H1 (cell line): ENCODE measurements around the gene SFXN1. TPM values are rescaled to one million over a fixed set of nuclear protein-coding genes. Genes with fewer than 3 reads are reported as not detected.
A peak's percentile ranks its signal among the peaks of the same experiment; 100 is the strongest.

Experiments
- CTCF ChIA-PET: fragments of 300-600 bp; sonication (Branson Sonifier 250); formaldehyde crosslinking; loops from one replicate; lab custom pipeline; 2021; ENCODE audit not compliant: partially characterized antibody; lab: Charles Lee
- POLR2A ChIA-PET: fragments of 300-600 bp; sonication (Branson Sonifier 250); formaldehyde crosslinking; loops from one replicate; lab custom pipeline; 2021; ENCODE audit warnings: inconsistent platforms; ENCODE audit not compliant: partially characterized antibody; lab: Charles Lee
- DNase-seq, 2 experiments: peaks; one replicate each; pipeline versions ENCODE4 v3.0.0 to v3.0.0-alpha.2; 2010 to 2022; ENCODE audit warnings: low spot score in 2 of 2, low read depth in 1 of 2, mixed read lengths in 1 of 2
- FAIRE-seq: peaks from 2 replicates; lab custom pipeline; 2011; peaks lifted over from hg19 to GRCh38; lab: Jason Lieb, UNC
- H2AFZ ChIP-seq: 2 replicates; pipeline ENCODE4 v1.8.1; 2012; ENCODE audit warnings: low read length, inconsistent platforms
- H2AK5ac ChIP-seq: 2 replicates; pipeline ENCODE4 v1.6.1; 2013; ENCODE audit warnings: low read depth, low read length
- H2BK120ac ChIP-seq: replicated peaks from 2 replicates; pipeline ENCODE3; 2013; ENCODE audit warnings: low read depth, low read length, inconsistent platforms
- H2BK12ac ChIP-seq: 2 replicates; pipeline ENCODE4 v1.6.1; 2013; ENCODE audit warnings: low read depth, low read length
- H2BK15ac ChIP-seq: 2 replicates; pipeline ENCODE4 v1.6.1; 2013; ENCODE audit warnings: low read length
- H2BK20ac ChIP-seq: 2 replicates; pipeline ENCODE4 v1.6.1; 2013; ENCODE audit warnings: low read length
- H2BK5ac ChIP-seq: 2 replicates; pipeline ENCODE4 v1.6.1; 2013; ENCODE audit warnings: low read depth, low read length
- H3K14ac ChIP-seq: 2 replicates; pipeline ENCODE4 v1.6.1; 2013; ENCODE audit warnings: inconsistent platforms; ENCODE audit not compliant: insufficient read length
- H3K18ac ChIP-seq: 2 replicates; pipeline ENCODE4 v1.6.1; 2013; ENCODE audit warnings: low read length; ENCODE audit errors: extremely low read depth
- H3K23ac ChIP-seq: 2 replicates; pipeline ENCODE4 v1.6.1; 2013; ENCODE audit warnings: inconsistent platforms; ENCODE audit not compliant: insufficient read length
- H3K23me2 ChIP-seq: 2 replicates; pipeline ENCODE4 v1.6.1; 2013; ENCODE audit warnings: low read depth, low read length
- H3K27ac ChIP-seq: 2 replicates; pipeline ENCODE4 v1.6.1; 2011; ENCODE audit warnings: low read depth, low read length, inconsistent platforms
- H3K27me3 ChIP-seq, 4 experiments: replicated peaks in 1 of 4; 1 replicate in 1 of 4; 2 replicates in 3 of 4; pipeline versions ENCODE4 v1.6.1 to v1.8.1; 2011 to 2013; ENCODE audit warnings: low read length in 3 of 4, mild to moderate bottlenecking in 3 of 4, inconsistent platforms in 2 of 4, mixed read lengths in 2 of 4, moderate library complexity in 1 of 4; ENCODE audit not compliant: control insufficient read depth in 3 of 4, insufficient read depth in 3 of 4; ENCODE audit errors: extremely low read depth in 1 of 4
- H3K36me3 ChIP-seq, 4 experiments: 2 replicates each; pipeline versions ENCODE4 v1.6.1 to v1.8.1; 2011 to 2013; ENCODE audit warnings: mild to moderate bottlenecking in 4 of 4, low read length in 3 of 4, moderate library complexity in 2 of 4, control low read depth in 1 of 4, inconsistent platforms in 1 of 4; ENCODE audit not compliant: insufficient read depth in 4 of 4, control insufficient read depth in 2 of 4
- H3K4ac ChIP-seq: replicated peaks from 2 replicates; pipeline ENCODE3; 2013; ENCODE audit warnings: low read length, low read depth, mixed read lengths, inconsistent platforms; ENCODE audit not compliant: insufficient read length
- H3K4me1 ChIP-seq, 4 experiments: replicated peaks in 1 of 4; 1 replicate in 1 of 4; 2 replicates in 3 of 4; pipeline versions ENCODE4 v1.6.1 to v1.8.1; 2011 to 2013; ENCODE audit warnings: low read length in 3 of 4, inconsistent platforms in 2 of 4, mixed read lengths in 1 of 4; ENCODE audit not compliant: insufficient read depth in 4 of 4, control insufficient read depth in 3 of 4
- H3K4me2 ChIP-seq, 2 experiments: 2 replicates each; pipeline versions ENCODE4 v1.6.1 to v1.8.1; 2011 to 2013; ENCODE audit warnings: low read depth in 2 of 2, low read length in 2 of 2, control low read depth in 1 of 2, inconsistent platforms in 1 of 2, mild to moderate bottlenecking in 1 of 2; ENCODE audit not compliant: insufficient read depth in 1 of 2
- H3K4me3 ChIP-seq, 4 experiments: fragments of 200-600, 300-600 bp in 1 of 4; sonication (generic), shearing (Covaris generic), sonication (Bioruptor Twin) in 1 of 4; 2 replicates each; pipeline versions ENCODE4 v1.5.1 to v1.8.1; 2011 to 2016; ENCODE audit warnings: low read length in 4 of 4, low read depth in 3 of 4, control low read depth in 2 of 4, inconsistent platforms in 2 of 4, mild to moderate bottlenecking in 2 of 4, mixed read lengths in 1 of 4, moderate library complexity in 1 of 4; ENCODE audit not compliant: insufficient read depth in 2 of 4; ENCODE audit errors: extremely low read depth in 1 of 4
- H3K56ac ChIP-seq: replicated peaks from 2 replicates; pipeline ENCODE3; 2013; ENCODE audit warnings: low read depth, mild to moderate bottlenecking, mixed read lengths, low read length, inconsistent platforms; ENCODE audit not compliant: insufficient read length
- H3K79me1 ChIP-seq: 2 replicates; pipeline ENCODE4 v1.6.1; 2013; ENCODE audit warnings: low read depth, low read length, control low read depth
- H3K79me2 ChIP-seq, 2 experiments: 2 replicates each; pipeline versions ENCODE4 v1.6.1 to v1.8.1; 2012 to 2013; ENCODE audit warnings: low read length in 2 of 2, mild to moderate bottlenecking in 2 of 2, inconsistent platforms in 1 of 2; ENCODE audit not compliant: insufficient read depth in 2 of 2, control insufficient read depth in 1 of 2
- H3K9ac ChIP-seq, 4 experiments: replicated peaks in 1 of 4; 1 replicate in 1 of 4; 2 replicates in 3 of 4; pipeline versions ENCODE4 v1.6.1 to v1.8.1; 2011 to 2013; ENCODE audit warnings: low read depth in 3 of 4, low read length in 3 of 4, control low read depth in 2 of 4, mild to moderate bottlenecking in 2 of 4, moderate library complexity in 2 of 4, inconsistent platforms in 1 of 4; ENCODE audit errors: extremely low read depth in 1 of 4
- H3K9me3 ChIP-seq, 2 experiments: 2 replicates each; pipeline versions ENCODE4 v1.6.1 to v1.8.1; 2012 to 2013; ENCODE audit warnings: mild to moderate bottlenecking in 2 of 2, moderate library complexity in 2 of 2, control low read depth in 1 of 2, inconsistent platforms in 1 of 2, low read depth in 1 of 2, low read length in 1 of 2, mixed read lengths in 1 of 2; ENCODE audit not compliant: insufficient read depth in 2 of 2
- H4K20me1 ChIP-seq, 2 experiments: replicated peaks in 1 of 2; 2 replicates each; pipeline versions ENCODE3 to v1.8.1; 2011 to 2013; ENCODE audit warnings: inconsistent platforms in 2 of 2, low read length in 2 of 2, mild to moderate bottlenecking in 1 of 2; ENCODE audit not compliant: insufficient read depth in 2 of 2, control insufficient read depth in 1 of 2
- H4K5ac ChIP-seq: 2 replicates; pipeline ENCODE4 v1.6.1; 2013; ENCODE audit warnings: low read length, low read depth, mixed read lengths, inconsistent platforms; ENCODE audit not compliant: insufficient read length
- H4K8ac ChIP-seq: 2 replicates; pipeline ENCODE4 v1.8.0; 2013; ENCODE audit warnings: mild to moderate bottlenecking, moderate library complexity, low read length, inconsistent platforms; ENCODE audit not compliant: insufficient read depth; ENCODE audit errors: extremely low read depth
- H4K91ac ChIP-seq: replicated peaks from 2 replicates; pipeline ENCODE3; 2013; ENCODE audit warnings: low read length, mixed read lengths, inconsistent platforms; ENCODE audit not compliant: insufficient read length
- ATF3 ChIP-seq: IDR thresholded peaks from 2 replicates; pipeline ENCODE4 v1.6.1; 2011; ENCODE audit warnings: low read depth, mild to moderate bottlenecking, low read length; ENCODE audit not compliant: insufficient read depth
- CBX8 ChIP-seq: fragments of 300-800, 300-1000 bp; sonication (generic); IDR thresholded peaks from 2 replicates; pipeline ENCODE4 v1.7.1; 2016; ENCODE audit warnings: low read depth, low read length, borderline replicate concordance
- CHD2 ChIP-seq: IDR thresholded peaks from 2 replicates; pipeline ENCODE4 v1.6.1; 2012; ENCODE audit warnings: low read length, improper control_type of control experiment
- CTCF ChIP-seq, 3 experiments: IDR thresholded peaks; 1 replicate in 2 of 3; 2 replicates in 1 of 3; pipeline versions ENCODE4 v1.5.1 to v1.6.1; 2011; ENCODE audit warnings: low read length in 3 of 3, mild to moderate bottlenecking in 3 of 3, inconsistent platforms in 2 of 3, low read depth in 1 of 3, moderate library complexity in 1 of 3; ENCODE audit not compliant: insufficient read depth in 1 of 3; ENCODE audit errors: control extremely low read depth in 1 of 3
- EGR1 ChIP-seq: IDR thresholded peaks from 2 replicates; pipeline ENCODE4 v1.6.1; 2011; ENCODE audit warnings: low read depth, low read length, borderline replicate concordance
- FOSL1 ChIP-seq: IDR thresholded peaks from 2 replicates; pipeline ENCODE4 v1.6.1; 2011; ENCODE audit warnings: mild to moderate bottlenecking, low read depth, low read length, moderate library complexity; ENCODE audit not compliant: insufficient read depth
- WGBS, 2 experiments: shearing (Covaris generic) in 1 of 2; methylation state at CpG; one replicate each; pipeline versions ENCODE4 v1.1.6 to v1.1.7; 2013 to 2015; ENCODE audit warnings: low lambda C conversion rate in 2 of 2, mixed read lengths in 2 of 2, inconsistent platforms in 1 of 2, low coverage in 1 of 2, missing lambda C conversion rate in 1 of 2; ENCODE audit not compliant: insufficient replicate concordance in 2 of 2, insufficient coverage in 1 of 2, insufficient read length in 1 of 2; ENCODE audit errors: extremely low coverage in 1 of 2, missing lambda C conversion rate in 1 of 2; 5-methylcytosine and 5-hydroxymethylcytosine counted together
- polyA plus RNA-seq, 7 experiments: library from polyadenylated mRNA; depleted of rRNA in 3 of 7; stranded (reverse) in 5 of 7; unstranded in 2 of 7; fragments of >200 nt in 5 of 7; fragments of 200-250 nt in 2 of 7; gene quantifications; 1 replicate in 5 of 7; 2 replicates in 1 of 7; 4 replicates in 1 of 7; pipeline versions ENCODE4 v1.2.1 to v1.2.3, GENCODE V29; 2011 to 2013; ENCODE audit warnings: missing spikeins in 2 of 7, mixed read lengths in 2 of 7
- total RNA-seq: library from RNA; stranded (reverse); fragmentation: NEBNext Ultra II Directional; extraction: Animal tissue kit (Norgen Biotek cat#: 25700); gene quantifications from 2 replicates; pipeline ENCODE4 v1.2.1, GENCODE V29; 2021
- TF ChIP-seq, protein P1 (sequence below): IDR thresholded peaks from 2 replicates; pipeline ENCODE4 v1.6.1; 2012; ENCODE audit warnings: inconsistent platforms

SFXN1 gene
- total and polyA plus RNA-seq, 2 of the 8 experiments (the other 6 are each of a cell fraction or from before 2014, with no cell fraction given) = 72.7 to 97.6 TPM

DNA sequence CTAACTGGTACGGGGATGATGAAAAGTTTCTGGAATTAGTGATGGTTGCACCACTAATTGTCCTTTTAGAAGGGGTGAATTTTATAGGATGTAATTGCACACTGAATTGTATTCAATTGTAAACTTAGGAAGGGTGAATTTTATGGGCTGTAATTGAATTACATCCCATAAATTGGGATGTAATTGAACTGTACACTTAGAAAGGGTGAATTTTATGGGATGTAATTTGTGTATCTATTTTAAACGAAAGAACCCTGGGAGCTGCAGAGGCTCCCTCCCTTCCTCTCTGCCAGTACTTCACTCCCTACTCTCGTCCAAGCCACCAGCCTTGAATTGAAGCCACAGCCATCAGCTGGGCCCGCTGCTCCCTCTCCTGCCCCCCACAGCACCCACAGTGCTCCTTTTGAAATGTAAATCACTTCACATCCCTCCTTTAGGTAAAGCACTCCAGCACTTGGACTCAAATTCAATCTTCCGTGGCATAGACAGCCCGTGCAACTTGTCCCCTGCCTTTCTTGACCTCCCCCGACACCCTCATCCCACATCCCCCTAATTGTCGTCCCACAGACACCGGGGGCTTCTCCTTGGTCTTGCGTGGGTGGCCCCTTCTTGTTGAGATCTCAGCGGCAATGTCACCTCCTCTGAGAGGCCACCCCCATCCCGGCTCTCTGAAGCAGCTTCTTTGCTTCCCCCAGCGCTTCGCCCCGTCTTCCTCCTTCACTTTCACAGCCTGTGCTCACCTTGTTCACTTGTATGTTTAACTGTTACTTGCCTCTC, 95.3 kb downstream of the SFXN1 start:
- Histone ChIP-seq H2BK120ac (peak overlapping the region; percentile 93), H2AK5ac (no peak overlapping the region), H4K8ac (no peak overlapping the region), H2AFZ (peak overlapping the region; percentile 75), H3K4me2 (peak overlapping the region; percentile 76 to 89), H3K36me3 (no peaks in the 10 kb centered on the region), H4K20me1 (no peaks in the 10 kb centered on the region), H4K91ac (peak overlapping the region; percentile 89), H3K14ac (no peak overlapping the region), H3K27me3 (peaks cover 0 to 4% (median 0%) of the 10 kb centered on the region in 4 experiments; a peak in 2 of 7 replicates), H2BK12ac (peak overlapping the region; percentile 85; the same call in 1 of the 2 replicates), H3K56ac (peak overlapping the region; percentile 46), H3K9ac (no peak overlapping the region; a peak in 2 of 7 replicates), H3K4me3 (peak overlapping the region in 3 of 4 experiments; percentile 37 to 51 (median 46); a peak in 7 of 8 replicates), H3K9me3 (no peaks in the 10 kb centered on the region), H3K79me1 (peaks cover 2% of the 10 kb centered on the region; the same call in 1 of the 2 replicates), H3K23me2 (peaks cover 3% of the 10 kb centered on the region), H3K79me2 (no peaks in the 10 kb centered on the region), H3K4ac (peak overlapping the region; percentile 73), H3K27ac (no peak overlapping the region), H3K18ac (peak overlapping the region; percentile 85), H3K4me1 (peaks cover 4 to 7% (median 6%) of the 10 kb centered on the region in 4 experiments; a peak in 6 of 7 replicates), H2BK15ac (0 out of 2 replicates have a peak overlapping the region, but pooled peaks have one; percentile 46), H3K23ac (no peak overlapping the region), H2BK5ac (peak overlapping the region; percentile 20; the same call in 1 of the 2 replicates), H2BK20ac (peak overlapping the region; percentile 63), H4K5ac (peak overlapping the region; percentile 72)
- CTCF ChIA-PET = interaction anchor here (0.6 to 2.4 kb wide), 5 partner anchors 8 to 140 kb away, joined by 3 to 12 read pairs (median 3); no protein-coding TSS in a partner anchor
- POLR2A ChIA-PET = interaction anchor here (0.8 to 1.7 kb wide), 6 partner anchors 14 to 44 kb away, joined by 3 to 7 read pairs (median 4); no protein-coding TSS in a partner anchor
- DNase-seq (peak in 1 of 2 experiments; percentile 60), FAIRE-seq (peak; percentile 72)
- 24% methylated on average over 15 of the region's 15 CpGs; no CpG with 5 or more reads in 1 of the 2 experiments for WGBS, 2 experiments
- TF ChIP-seq, protein P1, sequence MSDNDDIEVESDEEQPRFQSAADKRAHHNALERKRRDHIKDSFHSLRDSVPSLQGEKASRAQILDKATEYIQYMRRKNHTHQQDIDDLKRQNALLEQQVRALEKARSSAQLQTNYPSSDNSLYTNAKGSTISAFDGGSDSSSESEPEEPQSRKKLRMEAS = 0 out of 2 replicates have a peak, but pooled peaks have one; percentile 29
- TF ChIP-seq FOSL1 (no peak), CHD2 (no peak), ATF3 (no peak), CBX8 (no peak), EGR1 (no peak), CTCF (IDR thresholded peaks at IDR 0.05; ENCODE audit: control extremely low read depth in 1 of 3, insufficient read depth in 1 of 3, low read depth in 1 of 3, low read length in 3 of 3) (no peak)
